Prostate gland (tissue), 2 donors: ENCODE measurements around the gene ZMIZ1. TPM values are rescaled to one million over a fixed set of nuclear protein-coding genes. Genes with fewer than 3 reads are reported as not detected.

Experiments used
- DNase-seq: peaks from one replicate; pipeline ENCODE4 v3.0.0-alpha.2; 2019; ENCODE audit warnings: low spot score
- H3K27ac ChIP-seq, 2 donors: fragments of 200-600 bp; sonication (generic); 2 replicates each; pipeline ENCODE4 v1.5.1; 2017 to 2019
- H3K27me3 ChIP-seq: fragments of 200-600 bp; sonication (generic); replicated peaks from 2 replicates; pipeline ENCODE4 v1.5.1; 2019; ENCODE audit not compliant: insufficient read depth
- H3K36me3 ChIP-seq, 2 donors: fragments of 200-600 bp; sonication (generic); 1 replicate in 1 of 2; 2 replicates in 1 of 2; pipeline versions ENCODE4 v1.5.1 to v1.8.1; 2017 to 2019
- H3K4me1 ChIP-seq: fragments of 200-600 bp; sonication (generic); replicated peaks from 2 replicates; pipeline ENCODE4 v1.5.1; 2019
- H3K4me3 ChIP-seq, 2 donors: fragments of 200-600 bp; sonication (generic); 2 replicates each; pipeline ENCODE4 v1.5.1; 2017 to 2019
- H3K9me3 ChIP-seq: fragments of 200-600 bp; sonication (generic); 2 replicates; pipeline ENCODE4 v1.5.1; 2017
- CTCF ChIP-seq, 4 experiments: fragments of 200-600 bp in 2 of 4; fragments of 450-650 bp in 2 of 4; sonication (generic) in 2 of 4; IDR thresholded peaks; 1 replicate in 3 of 4; 2 replicates in 1 of 4; pipeline ENCODE4 v1.5.1; 2016 to 2019; ENCODE audit warnings: antibody characterized with exemption in 4 of 4, mild to moderate bottlenecking in 2 of 4, moderate library complexity in 2 of 4
- POLR2A ChIP-seq: fragments of 450-650 bp; IDR thresholded peaks from one replicate; pipeline ENCODE4 v1.6.1; 2016; ENCODE audit warnings: antibody characterized with exemption, mild to moderate bottlenecking
- POLR2AphosphoS5 ChIP-seq: sonication (generic); formaldehyde crosslinking; IDR thresholded peaks from one replicate; pipeline ENCODE4 v1.6.1; 2017; ENCODE audit warnings: antibody characterized with exemption
- WGBS: methylation state at CpG from one replicate; pipeline ENCODE4 v1.1.5; 2018; 5-methylcytosine and 5-hydroxymethylcytosine counted together
- intact Hi-C: fragments of 100-400 bp; cut with DNase I; formaldehyde crosslinking; loops from one replicate; pipeline ENCODE4 v1.14.2; 2022
- total RNA-seq, 2 donors: library from RNA; depleted of rRNA; stranded (reverse); fragments of >200 nt; gene quantifications; one replicate each; pipeline ENCODE4 v1.1.0, GENCODE V29; 2016

ZMIZ1 gene
- total RNA-seq, 2 donors from 2014 or later = 69.6 to 78.5 TPM

- intact Hi-C loops = no loop called here
- Histone ChIP-seq H3K4me3 (no peak overlapping the region), H3K27ac (peak overlapping the region in 1 of 2 donors; percentile 35), H3K4me1 (peaks cover 28% of the 10 kb centered on the region), H3K9me3 (no peaks in the 10 kb centered on the region), H3K36me3 (no peaks in the 10 kb centered on the region), H3K27me3 (no peaks in the 10 kb centered on the region)
- WGBS = 61% methylated on average over 10 of the region's 10 CpGs
- DNase-seq = no peak
- TF ChIP-seq CTCF (IDR thresholded peaks at IDR 0.05) = no peak
- TF ChIP-seq POLR2AphosphoS5 = peak; percentile 6
- TF ChIP-seq POLR2A = no peak
Measured at GRCh38 chr10:79153745-79154144, 85.0 kb downstream of the ZMIZ1 start.

GRCh38 chr10:79155301-79156081 lies 86.7 kb downstream of the ZMIZ1 start:
- Histone ChIP-seq H3K27ac (peak overlapping the region in 1 of 2 donors; percentile 56), H3K4me1 (peaks cover 21% of the 10 kb centered on the region), H3K9me3 (no peaks in the 10 kb centered on the region), H3K27me3 (no peaks in the 10 kb centered on the region), H3K4me3 (no peak overlapping the region), H3K36me3 (no peaks in the 10 kb centered on the region)
- TF ChIP-seq POLR2A (no peak), CTCF (IDR thresholded peaks at IDR 0.05) (no peak), POLR2AphosphoS5 (no peak)
- no peak for DNase-seq
- WGBS = 68% methylated on average over 14 of the region's 14 CpGs
- intact Hi-C loops = loop anchor here (5.0 kb wide), 1 partner anchor 83 kb away; no protein-coding TSS in a partner anchor

- H3K9me3 ChIP-seq = no peaks in the 10 kb centered on the region
- H3K27me3 ChIP-seq = no peaks in the 10 kb centered on the region
- H3K36me3 ChIP-seq = no peaks in the 10 kb centered on the region
- WGBS = 87% methylated on average over 21 of the region's 22 CpGs
- TF ChIP-seq POLR2AphosphoS5 = no peak
- TF ChIP-seq CTCF (IDR thresholded peaks at IDR 0.05) = no peak
- TF ChIP-seq POLR2A = no peak
- peaks cover 25% of the 10 kb centered on the region for H3K4me1 ChIP-seq
- H3K4me3 ChIP-seq = no peak overlapping the region
- intact Hi-C loops = loop anchor here (5.0 kb wide), 1 partner anchor 84 kb away; no protein-coding TSS in a partner anchor
- H3K27ac ChIP-seq = peak overlapping the region; percentile 23 to 56
- no peak for DNase-seq
Measured at GRCh38 chr10:79156334-79157274, 87.8 kb downstream of the ZMIZ1 start.

- Histone ChIP-seq H3K4me3 (no peak overlapping the region), H3K4me1 (peaks cover 25% of the 10 kb centered on the region), H3K36me3 (no peaks in the 10 kb centered on the region), H3K27me3 (no peaks in the 10 kb centered on the region), H3K27ac (peak overlapping the region; percentile 23 to 56), H3K9me3 (no peaks in the 10 kb centered on the region)
- 49% methylated on average over 5 of the region's 5 CpGs for WGBS
- TF ChIP-seq CTCF (IDR thresholded peaks at IDR 0.05) = no peak
- no peak for DNase-seq
- intact Hi-C loops = loop anchor here (5.0 kb wide), 1 partner anchor 86 kb away; no protein-coding TSS in a partner anchor
Measured at GRCh38 chr10:79158004-79158340, 89.2 kb downstream of the ZMIZ1 start.
